Neural cell (in vitro differentiated cells): ENCODE results near the gene IPO4. TPM values are rescaled to one million over a fixed set of nuclear protein-coding genes. Genes with fewer than 3 reads are reported as not detected.

Experiments
- H2AFZ ChIP-seq: fragments of 200-600, 300-800 bp; sonication (generic), shearing (Covaris generic); 2 replicates; pipeline ENCODE4 v1.6.0; 2014; ENCODE audit warnings: low read depth, mild to moderate bottlenecking, antibody characterized with exemption, low read length, moderate library complexity
- H3F3A ChIP-seq: fragments of 200-600 bp; shearing (Covaris generic); 2 replicates; pipeline ENCODE4 v1.6.1; 2016; ENCODE audit warnings: mild to moderate bottlenecking, moderate library complexity, mixed read lengths, antibody characterized with exemption, low read length; ENCODE audit not compliant: insufficient read depth, poor library complexity, severe bottlenecking
- H3K27ac ChIP-seq: fragments of 200-600, 300-800 bp; sonication (generic), shearing (Covaris generic); 2 replicates; pipeline ENCODE4 v1.5.1; 2014; ENCODE audit warnings: mild to moderate bottlenecking, low read length, moderate library complexity
- H3K27me3 ChIP-seq: fragments of 300-800, 200-600 bp; sonication (generic), shearing (Covaris generic); 2 replicates; pipeline ENCODE4 v1.6.0; 2014; ENCODE audit warnings: mild to moderate bottlenecking, low read depth, low read length, moderate library complexity; ENCODE audit not compliant: insufficient read depth
- H3K36me3 ChIP-seq: fragments of 300-800, 200-600 bp; sonication (generic), shearing (Covaris generic); 2 replicates; pipeline ENCODE4 v1.5.1; 2014; ENCODE audit warnings: mild to moderate bottlenecking, antibody characterized with exemption, low read length, moderate library complexity; ENCODE audit not compliant: insufficient read depth
- H3K4me2 ChIP-seq: fragments of 300-800, 200-600 bp; sonication (generic), shearing (Covaris generic); 2 replicates; pipeline ENCODE4 v1.6.0; 2014; ENCODE audit warnings: mild to moderate bottlenecking, low read length
- H3K4me3 ChIP-seq: fragments of 300-800, 200-600 bp; sonication (generic), shearing (Covaris generic); 2 replicates; pipeline ENCODE4 v1.5.1; 2014; ENCODE audit warnings: mild to moderate bottlenecking, low read length, moderate library complexity
- H3K79me2 ChIP-seq: fragments of 200-600 bp; shearing (Covaris generic); replicated peaks from 2 replicates; pipeline ENCODE4 v1.6.0; 2014; ENCODE audit warnings: mild to moderate bottlenecking, low read length, moderate library complexity; ENCODE audit not compliant: insufficient read depth
- H3K9ac ChIP-seq: fragments of 300-800, 200-600 bp; sonication (generic), shearing (Covaris generic); 2 replicates; pipeline ENCODE4 v1.6.1; 2016; ENCODE audit warnings: mild to moderate bottlenecking, low read length, mixed read lengths
- H3K9me2 ChIP-seq: fragments of 200-600 bp; shearing (Covaris generic); 2 replicates; pipeline ENCODE4 v1.6.1; 2016; ENCODE audit warnings: mild to moderate bottlenecking, low read length, mixed read lengths; ENCODE audit not compliant: insufficient read depth
- H3K9me3 ChIP-seq: fragments of 200-600, 300-800 bp; sonication (generic), shearing (Covaris generic); 2 replicates; pipeline ENCODE4 v1.6.1; 2016; ENCODE audit warnings: mild to moderate bottlenecking, mixed run types, low read length, moderate library complexity, mixed read lengths
- H4K20me1 ChIP-seq: fragments of 200-600 bp; shearing (Covaris generic); 2 replicates; pipeline ENCODE4 v1.6.1; 2016; ENCODE audit warnings: mild to moderate bottlenecking, mixed run types; ENCODE audit not compliant: insufficient read depth
- CTCF ChIP-seq: fragments of 450-650 bp; IDR thresholded peaks from 2 replicates; pipeline ENCODE4 v1.5.1; 2014; ENCODE audit warnings: antibody characterized with exemption, mild to moderate bottlenecking, moderate library complexity; ENCODE audit not compliant: poor library complexity, severe bottlenecking
- EP300 ChIP-seq: fragments of 450-650 bp; conservative IDR thresholded peaks from 2 replicates; pipeline ENCODE4 v1.6.1; 2014; ENCODE audit warnings: antibody characterized with exemption, mild to moderate bottlenecking, moderate library complexity; ENCODE audit not compliant: poor library complexity, severe bottlenecking
- EZH2 ChIP-seq: fragments of 200-600, 300-800 bp; shearing (Covaris generic), sonication (generic); IDR thresholded peaks from 2 replicates; pipeline ENCODE4 v1.6.1; 2014; ENCODE audit warnings: antibody characterized with exemption, low read length, borderline replicate concordance, mild to moderate bottlenecking; ENCODE audit not compliant: insufficient read depth, poor library complexity, severe bottlenecking
- MXI1 ChIP-seq: fragments of 450-650 bp; conservative IDR thresholded peaks from 2 replicates; pipeline ENCODE4 v1.6.1; 2014; ENCODE audit warnings: antibody characterized with exemption, mild to moderate bottlenecking; ENCODE audit not compliant: poor library complexity, severe bottlenecking
- POLR2AphosphoS5 ChIP-seq: IDR thresholded peaks from 2 replicates; pipeline ENCODE4 v1.6.1; 2012
- RAD21 ChIP-seq: fragments of 450-650 bp; conservative IDR thresholded peaks from 2 replicates; pipeline ENCODE4 v1.6.1; 2014; ENCODE audit warnings: antibody characterized with exemption, mild to moderate bottlenecking, moderate library complexity
- SMC3 ChIP-seq: fragments of 450-650 bp; conservative IDR thresholded peaks from 2 replicates; pipeline ENCODE4 v1.6.1; 2014; ENCODE audit warnings: antibody characterized with exemption, mild to moderate bottlenecking, moderate library complexity; ENCODE audit not compliant: poor library complexity
- TAF1 ChIP-seq: IDR thresholded peaks from 2 replicates; pipeline ENCODE4 v1.6.1; 2012; ENCODE audit warnings: low read depth
- polyA plus RNA-seq: library from polyadenylated mRNA; depleted of rRNA; stranded (reverse); fragments of >200 nt; gene quantifications from 2 replicates; pipeline ENCODE4 v1.2.3, GENCODE V29; 2014
- TF ChIP-seq, protein P1 (sequence below): IDR thresholded peaks from 2 replicates; pipeline ENCODE4 v1.6.1; 2012; ENCODE audit warnings: borderline replicate concordance

The IPO4 gene
- polyA plus RNA-seq, 1 donor from 2014 or later = 9.2 TPM

- Histone ChIP-seq H3K4me3 (no peak overlapping the region), H3K9me2 (no peaks in the 10 kb centered on the region), H3K9ac (no peak overlapping the region), H4K20me1 (no peaks in the 10 kb centered on the region), H3K27ac (no peak overlapping the region), H2AFZ (no peak overlapping the region), H3K4me2 (no peak overlapping the region), H3F3A (no peaks in the 10 kb centered on the region), H3K36me3 (no peaks in the 10 kb centered on the region), H3K27me3 (no peaks in the 10 kb centered on the region), H3K79me2 (no peaks in the 10 kb centered on the region), H3K9me3 (no peaks in the 10 kb centered on the region)
- no peak for TF ChIP-seq EZH2
- no peak for TF ChIP-seq RAD21
- no peak for TF ChIP-seq EP300
- no peak for TF ChIP-seq TAF1
- no peak for TF ChIP-seq POLR2AphosphoS5
- TF ChIP-seq SMC3 = no peak
- TF ChIP-seq, protein P1, sequence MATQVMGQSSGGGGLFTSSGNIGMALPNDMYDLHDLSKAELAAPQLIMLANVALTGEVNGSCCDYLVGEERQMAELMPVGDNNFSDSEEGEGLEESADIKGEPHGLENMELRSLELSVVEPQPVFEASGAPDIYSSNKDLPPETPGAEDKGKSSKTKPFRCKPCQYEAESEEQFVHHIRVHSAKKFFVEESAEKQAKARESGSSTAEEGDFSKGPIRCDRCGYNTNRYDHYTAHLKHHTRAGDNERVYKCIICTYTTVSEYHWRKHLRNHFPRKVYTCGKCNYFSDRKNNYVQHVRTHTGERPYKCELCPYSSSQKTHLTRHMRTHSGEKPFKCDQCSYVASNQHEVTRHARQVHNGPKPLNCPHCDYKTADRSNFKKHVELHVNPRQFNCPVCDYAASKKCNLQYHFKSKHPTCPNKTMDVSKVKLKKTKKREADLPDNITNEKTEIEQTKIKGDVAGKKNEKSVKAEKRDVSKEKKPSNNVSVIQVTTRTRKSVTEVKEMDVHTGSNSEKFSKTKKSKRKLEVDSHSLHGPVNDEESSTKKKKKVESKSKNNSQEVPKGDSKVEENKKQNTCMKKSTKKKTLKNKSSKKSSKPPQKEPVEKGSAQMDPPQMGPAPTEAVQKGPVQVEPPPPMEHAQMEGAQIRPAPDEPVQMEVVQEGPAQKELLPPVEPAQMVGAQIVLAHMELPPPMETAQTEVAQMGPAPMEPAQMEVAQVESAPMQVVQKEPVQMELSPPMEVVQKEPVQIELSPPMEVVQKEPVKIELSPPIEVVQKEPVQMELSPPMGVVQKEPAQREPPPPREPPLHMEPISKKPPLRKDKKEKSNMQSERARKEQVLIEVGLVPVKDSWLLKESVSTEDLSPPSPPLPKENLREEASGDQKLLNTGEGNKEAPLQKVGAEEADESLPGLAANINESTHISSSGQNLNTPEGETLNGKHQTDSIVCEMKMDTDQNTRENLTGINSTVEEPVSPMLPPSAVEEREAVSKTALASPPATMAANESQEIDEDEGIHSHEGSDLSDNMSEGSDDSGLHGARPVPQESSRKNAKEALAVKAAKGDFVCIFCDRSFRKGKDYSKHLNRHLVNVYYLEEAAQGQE = no peak
- TF ChIP-seq CTCF = no peak
- TF ChIP-seq MXI1 = no peak
These were observed 57.1 kb downstream of the IPO4 start for GRCh38 chr14:24131549-24131966.

DNA sequence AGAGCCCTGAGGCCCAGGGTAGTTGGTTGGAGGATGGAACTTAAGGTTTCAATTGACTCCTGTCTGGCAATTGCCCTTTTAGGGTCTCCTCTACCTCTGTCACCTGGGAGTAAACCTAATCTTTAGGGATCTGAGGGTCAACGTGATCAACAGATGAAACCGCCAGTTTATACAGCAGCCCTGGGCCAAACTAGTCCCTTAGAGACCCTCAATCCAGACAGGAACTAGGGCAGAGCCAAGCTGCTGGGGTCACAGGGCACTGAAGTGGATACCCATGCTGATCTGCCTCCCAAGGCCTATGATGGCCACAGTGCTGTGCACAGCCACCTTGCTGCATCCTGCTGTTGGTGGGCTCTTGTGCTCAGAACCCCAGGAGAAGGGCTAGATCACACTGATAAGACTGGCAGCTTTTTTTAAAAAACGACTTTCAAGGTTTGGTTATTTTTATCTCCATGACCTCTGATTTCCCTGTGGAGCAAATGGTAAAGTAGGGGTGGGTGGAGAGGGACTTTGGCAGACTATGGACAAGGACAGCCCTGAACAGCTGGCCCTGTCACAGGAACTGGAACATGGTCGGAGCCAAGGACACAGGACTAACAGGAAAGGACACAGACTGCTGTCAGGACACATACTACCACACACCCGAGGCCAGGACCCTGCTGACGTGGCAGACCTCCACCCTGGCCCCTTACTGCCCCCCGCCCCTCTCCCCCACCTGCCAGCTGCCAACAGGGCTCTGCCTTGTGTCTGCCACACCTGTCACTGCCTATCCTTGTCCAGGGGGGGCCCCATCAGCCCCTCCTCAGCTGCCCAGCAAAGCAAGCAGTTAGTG, 57.7 kb downstream of the IPO4 start:
- H4K20me1 ChIP-seq = no peaks in the 10 kb centered on the region
- H3K9me2 ChIP-seq = no peaks in the 10 kb centered on the region
- H3K9ac ChIP-seq = no peak overlapping the region
- H3K4me3 ChIP-seq = no peak overlapping the region
- TF ChIP-seq, protein P1 = no peak
- TF ChIP-seq SMC3 (no peak), MXI1 (no peak), EP300 (no peak), POLR2AphosphoS5 (no peak), RAD21 (no peak), TAF1 (no peak), CTCF (no peak), EZH2 (no peak)
- no peaks in the 10 kb centered on the region for H3K9me3 ChIP-seq
- H3K4me2 ChIP-seq = no peak overlapping the region
- no peaks in the 10 kb centered on the region for H3K36me3 ChIP-seq
- no peak overlapping the region for H2AFZ ChIP-seq
- H3F3A ChIP-seq = no peaks in the 10 kb centered on the region
- H3K27ac ChIP-seq = no peak overlapping the region
- H3K79me2 ChIP-seq = no peaks in the 10 kb centered on the region
- no peaks in the 10 kb centered on the region for H3K27me3 ChIP-seq
